HG03066 (cell line): ENCODE results near the gene PSMA8.
"Not testable (repeated sequence)": the region's sequence is repeated elsewhere in the genome, so short reads cannot be mapped to it uniquely, and the experiment has no call there.

Experiments used
- ATAC-seq: cut with Tn5 transposase; IDR thresholded peaks from one replicate; pipeline ENCODE4 v1.9.1; 2021; ENCODE audit warnings: low read depth; ENCODE audit not compliant: unreplicated experiment

Gene PSMA8

GRCh38 chr18:26167592-26167991 is 33.9 kb downstream of the PSMA8 start:
- ATAC-seq: peak; percentile 81

- ATAC-seq: no peak
These were observed 41.8 kb downstream of the PSMA8 start for GRCh38 chr18:26175481-26175880.

GRCh38 chr18:26176134-26176533 is 42.5 kb downstream of the PSMA8 start:
- no peak for ATAC-seq

- peak; percentile 70 for ATAC-seq
These were observed 47.7 kb downstream of the PSMA8 start for GRCh38 chr18:26181343-26181826.

GRCh38 chr18:26183395-26184112 is 49.9 kb downstream of the PSMA8 start:
- ATAC-seq: no peak

- ATAC-seq: no peak
These were observed 51.6 kb downstream of the PSMA8 start for GRCh38 chr18:26185267-26185666.

- peak; percentile 83 for ATAC-seq
These were observed 56.8 kb downstream of the PSMA8 start for GRCh38 chr18:26190506-26190905.

GRCh38 chr18:26192233-26192632 is 58.6 kb downstream of the PSMA8 start:
- ATAC-seq: no peak

GRCh38 chr18:26196605-26197004 is 62.9 kb downstream of the PSMA8 start:
- ATAC-seq: no peak

GRCh38 chr18:26202001-26202400 is 68.3 kb downstream of the PSMA8 start:
- ATAC-seq: not testable (repeated sequence)

- no peak for ATAC-seq
These were observed 71.6 kb downstream of the PSMA8 start for GRCh38 chr18:26205318-26205717.

GRCh38 chr18:26206488-26206887 is 72.8 kb downstream of the PSMA8 start:
- no peak for ATAC-seq

GRCh38 chr18:26207937-26208336 is 74.3 kb downstream of the PSMA8 start:
- ATAC-seq: no peak

GRCh38 chr18:26208977-26209376 is 75.3 kb downstream of the PSMA8 start:
- no peak for ATAC-seq

- no peak for ATAC-seq
These were observed 76.5 kb downstream of the PSMA8 start for GRCh38 chr18:26210147-26210546.

- ATAC-seq: peak; percentile 96
These were observed 81.7 kb downstream of the PSMA8 start for GRCh38 chr18:26215247-26215970.

- no peak for ATAC-seq
These were observed 91.5 kb downstream of the PSMA8 start for GRCh38 chr18:26225022-26225693.

- no peak for ATAC-seq
These were observed 92.2 kb downstream of the PSMA8 start for GRCh38 chr18:26225915-26226228.

- ATAC-seq: peak; percentile 86
These were observed 92.8 kb downstream of the PSMA8 start, which contains the start of gene TAF4B for GRCh38 chr18:26226229-26227050. Gene TAF4B, plus strand, starts transcription at chr18:26226445. Its CDS starts 489 bp downstream, at chr18:26226934.

- ATAC-seq: peak; percentile 6
These were observed 93.5 kb downstream of the PSMA8 start for GRCh38 chr18:26227051-26227670.
